Neutrophil (primary cell): ENCODE data around the gene RFTN1.

Experiments
- H3K27ac ChIP-seq: fragments of 200-600 bp; sonication (generic); 2 replicates; pipeline ENCODE4 v1.5.1; 2016; ENCODE audit warnings: mild to moderate bottlenecking, moderate library complexity
- H3K27me3 ChIP-seq: fragments of 200-600 bp; sonication (generic); 2 replicates; pipeline ENCODE4 v1.6.0; 2016; ENCODE audit warnings: mild to moderate bottlenecking
- H3K36me3 ChIP-seq: fragments of 200-600 bp; sonication (generic); 2 replicates; pipeline ENCODE4 v1.5.1; 2017
- H3K4me1 ChIP-seq, 2 experiments: fragments of 200-600 bp in 1 of 2; sonication (generic) in 1 of 2; 1 replicate in 1 of 2; 2 replicates in 1 of 2; pipeline versions ENCODE4 v1.5.1 to v1.6.1; 2013 to 2016; ENCODE audit warnings: low read depth in 1 of 2, low read length in 1 of 2, mild to moderate bottlenecking in 1 of 2, moderate library complexity in 1 of 2; ENCODE audit not compliant: control insufficient read depth in 1 of 2, insufficient read depth in 1 of 2
- H3K4me3 ChIP-seq, 2 experiments: fragments of 200-600 bp in 1 of 2; sonication (generic) in 1 of 2; 1 replicate in 1 of 2; 2 replicates in 1 of 2; pipeline ENCODE4 v1.5.1; 2013 to 2016; ENCODE audit warnings: low read depth in 1 of 2, low read length in 1 of 2, mild to moderate bottlenecking in 1 of 2, moderate library complexity in 1 of 2
- H3K9me3 ChIP-seq: fragments of 200-600 bp; sonication (generic); 2 replicates; pipeline ENCODE4 v1.5.1; 2016
- CTCF ChIP-seq: fragments of 200-600 bp; sonication (generic); IDR thresholded peaks from 2 replicates; pipeline ENCODE4 v1.5.1; 2016; ENCODE audit warnings: antibody characterized with exemption

The RFTN1 gene

GRCh38 chr3:16486201-16486600 lies 27.3 kb downstream of the RFTN1 start:
- Histone ChIP-seq H3K9me3 (no peaks in the 10 kb centered on the region), H3K27ac (no peak overlapping the region), H3K4me3 (no peak overlapping the region), H3K4me1 (peaks cover 18 to 21% of the 10 kb centered on the region in 2 experiments), H3K27me3 (no peaks in the 10 kb centered on the region), H3K36me3 (no peaks in the 10 kb centered on the region)
- TF ChIP-seq CTCF = no peak

GRCh38 chr3:16485395-16485992 lies 28.0 kb downstream of the RFTN1 start:
- TF ChIP-seq CTCF = no peak
- Histone ChIP-seq H3K4me1 (peaks cover 18 to 26% of the 10 kb centered on the region in 2 experiments), H3K4me3 (no peak overlapping the region), H3K27ac (no peak overlapping the region), H3K27me3 (no peaks in the 10 kb centered on the region), H3K9me3 (no peaks in the 10 kb centered on the region), H3K36me3 (no peaks in the 10 kb centered on the region)

- no peaks in the 10 kb centered on the region for H3K9me3 ChIP-seq
- no peaks in the 10 kb centered on the region for H3K36me3 ChIP-seq
- H3K27me3 ChIP-seq = no peaks in the 10 kb centered on the region
- TF ChIP-seq CTCF = no peak
- no peak overlapping the region for H3K4me3 ChIP-seq
- peaks cover 18 to 26% of the 10 kb centered on the region in 2 experiments for H3K4me1 ChIP-seq
- H3K27ac ChIP-seq = no peak overlapping the region
These were observed 28.5 kb downstream of the RFTN1 start for GRCh38 chr3:16484984-16485383.

- Histone ChIP-seq H3K4me1 (peaks cover 18 to 26% of the 10 kb centered on the region in 2 experiments), H3K27ac (no peak overlapping the region), H3K4me3 (no peak overlapping the region), H3K36me3 (no peaks in the 10 kb centered on the region), H3K27me3 (no peaks in the 10 kb centered on the region), H3K9me3 (no peaks in the 10 kb centered on the region)
- TF ChIP-seq CTCF = no peak
These were observed 29.3 kb downstream of the RFTN1 start for GRCh38 chr3:16484216-16484615.

- Histone ChIP-seq H3K27ac (peak overlapping the region; percentile 69), H3K27me3 (no peaks in the 10 kb centered on the region), H3K9me3 (no peaks in the 10 kb centered on the region), H3K4me3 (peak overlapping the region; percentile 8 to 26), H3K4me1 (peaks cover 18 to 26% of the 10 kb centered on the region in 2 experiments), H3K36me3 (no peaks in the 10 kb centered on the region)
- TF ChIP-seq CTCF = no peak
These were observed 30.5 kb downstream of the RFTN1 start for GRCh38 chr3:16482770-16483531.
